Ishikawa (cell line): ENCODE data around the gene DPYSL3.

ENCODE experiments used
- CEBPB ChIP-seq: IDR thresholded peaks from 2 replicates; pipeline ENCODE4 v1.6.1; 2012
- CREB1 ChIP-seq: IDR thresholded peaks from 2 replicates; pipeline ENCODE4 v1.6.1; 2012; ENCODE audit warnings: low read depth
- EGR1 ChIP-seq: IDR thresholded peaks from 2 replicates; pipeline ENCODE4 v1.6.1; 2012
- EP300 ChIP-seq: IDR thresholded peaks from 2 replicates; pipeline ENCODE4 v1.6.1; 2012; ENCODE audit warnings: borderline replicate concordance
- FOXM1 ChIP-seq: IDR thresholded peaks from 2 replicates; pipeline ENCODE4 v1.6.1; 2012; ENCODE audit warnings: low read depth, borderline replicate concordance
- MAX ChIP-seq: IDR thresholded peaks from 2 replicates; pipeline ENCODE4 v1.6.1; 2012
- NFIC ChIP-seq: IDR thresholded peaks from 2 replicates; pipeline ENCODE4 v1.6.1; 2012
- RAD21 ChIP-seq: IDR thresholded peaks from 2 replicates; pipeline ENCODE4 v1.6.1; 2012; ENCODE audit warnings: low read depth
- REST ChIP-seq: IDR thresholded peaks from 2 replicates; pipeline ENCODE4 v1.6.1; 2012; ENCODE audit warnings: low read depth, mild to moderate bottlenecking
- TAF1 ChIP-seq: IDR thresholded peaks from 2 replicates; pipeline ENCODE4 v1.6.1; 2012; ENCODE audit warnings: low read depth, mild to moderate bottlenecking
- TCF12 ChIP-seq: IDR thresholded peaks from 2 replicates; pipeline ENCODE4 v1.6.1; 2012; ENCODE audit warnings: low read depth
- TEAD4 ChIP-seq: IDR thresholded peaks from 2 replicates; pipeline ENCODE4 v1.6.1; 2012
- USF1 ChIP-seq: IDR thresholded peaks from 2 replicates; pipeline ENCODE4 v1.6.1; 2012
- YY1 ChIP-seq: IDR thresholded peaks from 2 replicates; pipeline ENCODE4 v1.6.1; 2012; ENCODE audit warnings: low read depth
- ZBTB7A ChIP-seq: IDR thresholded peaks from 2 replicates; pipeline ENCODE4 v1.6.1; 2012; ENCODE audit warnings: low read depth

Gene DPYSL3

GRCh38 chr5:147390654-147391225 is 119.1 kb downstream of the DPYSL3 start:
- TF ChIP-seq CREB1: no peak
- no peak for TF ChIP-seq RAD21
- TF ChIP-seq EGR1: no peak
- no peak for TF ChIP-seq ZBTB7A
- TF ChIP-seq EP300: no peak

GRCh38 chr5:147388184-147389108 is 121.4 kb downstream of the DPYSL3 start:
- no peak for TF ChIP-seq TAF1
- TF ChIP-seq FOXM1: no peak
- TF ChIP-seq YY1: no peak
- no peak for TF ChIP-seq CEBPB
- TF ChIP-seq RAD21: no peak
- no peak for TF ChIP-seq MAX
- no peak for TF ChIP-seq NFIC
- TF ChIP-seq ZBTB7A: no peak
- TF ChIP-seq EGR1: no peak
- no peak for TF ChIP-seq TCF12
- TF ChIP-seq REST: no peak
- no peak for TF ChIP-seq CREB1
- TF ChIP-seq EP300: no peak
- no peak for TF ChIP-seq USF1
- TF ChIP-seq TEAD4: no peak

GRCh38 chr5:147387109-147387508 is 122.8 kb downstream of the DPYSL3 start:
- TF ChIP-seq REST (no peak), TCF12 (no peak), YY1 (no peak), EP300 (no peak), USF1 (no peak), NFIC (no peak), CEBPB (no peak), FOXM1 (no peak), RAD21 (no peak)

- TF ChIP-seq REST: no peak
- no peak for TF ChIP-seq FOXM1
- no peak for TF ChIP-seq EP300
Measured at GRCh38 chr5:147384346-147385193, 125.3 kb downstream of the DPYSL3 start.
